ENCODE measurements around the gene UTP4. TPM values are rescaled to one million over a fixed set of nuclear protein-coding genes. Genes with fewer than 3 reads are reported as not detected.
"Not testable (repeated sequence)": the region's sequence is repeated elsewhere in the genome, so short reads cannot be mapped to it uniquely, and the experiment has no call there.

The UTP4 gene
- polyA plus RNA-seq, 6 donors from 2014 or later = 45.1 to 103 (median 58.6) TPM

- H3K9me3 Mint-ChIP-seq = no peaks in the 10 kb centered on the region
- DNase-seq = no peak
- peaks cover 7 to 18% (median 11%) of the 10 kb centered on the region in 3 donors for H3K4me1 Mint-ChIP-seq
- H3K27ac Mint-ChIP-seq = peak overlapping the region in 1 of 6 donors; percentile 42
- peaks cover 3 to 14% (median 6%) of the 10 kb centered on the region in 3 donors for H3K27me3 Mint-ChIP-seq
- ATAC-seq (ENCODE audit: low read depth in 2 of 2) = no peak
- no peak overlapping the region for H3K4me3 Mint-ChIP-seq
- H3K36me3 Mint-ChIP-seq = peaks cover 12 to 16% of the 10 kb centered on the region in 2 donors
Measured at GRCh38 chr16:69113216-69113615, 19.2 kb upstream of the UTP4 start.

- Mint-ChIP-seq H3K36me3 (peaks cover 12 to 13% of the 10 kb centered on the region in 2 donors), H3K4me1 (peaks cover 7 to 21% (median 8%) of the 10 kb centered on the region in 3 donors), H3K9me3 (no peaks in the 10 kb centered on the region), H3K27me3 (peaks cover 0 to 4% (median 0%) of the 10 kb centered on the region in 3 donors), H3K27ac (peak overlapping the region in 2 of 6 donors; percentile 47 to 64), H3K4me3 (no peak overlapping the region)
- ATAC-seq (ENCODE audit: low read depth in 2 of 2) (no peak), DNase-seq (no peak)
Measured at GRCh38 chr16:69114346-69114975, 18.0 kb upstream of the UTP4 start.

- Mint-ChIP-seq H3K4me1 (peaks cover 7 to 21% (median 8%) of the 10 kb centered on the region in 3 donors), H3K27ac (no peak overlapping the region), H3K27me3 (no peaks in the 10 kb centered on the region), H3K36me3 (peaks cover 9% of the 10 kb centered on the region in 2 donors), H3K9me3 (no peaks in the 10 kb centered on the region), H3K4me3 (no peak overlapping the region)
- DNase-seq = no peak
- no peak for ATAC-seq (ENCODE audit: low read depth in 2 of 2)
Measured at GRCh38 chr16:69114976-69115355, 17.5 kb upstream of the UTP4 start.

GRCh38 chr16:69115361-69115760, 17.1 kb upstream of the UTP4 start:
- Mint-ChIP-seq H3K36me3 (peaks cover 9% of the 10 kb centered on the region in 2 donors), H3K27me3 (no peaks in the 10 kb centered on the region), H3K9me3 (no peaks in the 10 kb centered on the region), H3K4me1 (peaks cover 7 to 21% (median 8%) of the 10 kb centered on the region in 3 donors), H3K4me3 (no peak overlapping the region), H3K27ac (peak overlapping the region in 2 of 6 donors; percentile 59 to 62)
- DNase-seq (no peak), ATAC-seq (ENCODE audit: low read depth in 2 of 2) (no peak)

GRCh38 chr16:69115837-69116236, 16.6 kb upstream of the UTP4 start:
- Mint-ChIP-seq H3K4me3 (no peak overlapping the region), H3K9me3 (no peaks in the 10 kb centered on the region), H3K4me1 (peaks cover 7 to 21% (median 8%) of the 10 kb centered on the region in 3 donors), H3K27ac (peak overlapping the region in 2 of 6 donors; percentile 59 to 62), H3K36me3 (peaks cover 9% of the 10 kb centered on the region in 2 donors), H3K27me3 (no peaks in the 10 kb centered on the region)
- no peak for DNase-seq
- no peak for ATAC-seq (ENCODE audit: low read depth in 2 of 2)

- ATAC-seq (ENCODE audit: low read depth in 2 of 2) (no peak), DNase-seq (no peak)
- Mint-ChIP-seq H3K9me3 (no peaks in the 10 kb centered on the region), H3K4me3 (no peak overlapping the region), H3K4me1 (peaks cover 8 to 21% (median 9%) of the 10 kb centered on the region in 3 donors), H3K27me3 (no peaks in the 10 kb centered on the region), H3K36me3 (peaks cover 9% of the 10 kb centered on the region in 2 donors), H3K27ac (no peak overlapping the region)
Measured at GRCh38 chr16:69116256-69116875, 16.1 kb upstream of the UTP4 start.

- no peak overlapping the region for H3K27ac Mint-ChIP-seq
- ATAC-seq (ENCODE audit: low read depth in 2 of 2) = no peak
- peaks cover 9% of the 10 kb centered on the region in 2 donors for H3K36me3 Mint-ChIP-seq
- no peaks in the 10 kb centered on the region for H3K9me3 Mint-ChIP-seq
- no peaks in the 10 kb centered on the region for H3K27me3 Mint-ChIP-seq
- H3K4me3 Mint-ChIP-seq = no peak overlapping the region
- DNase-seq = no peak
- H3K4me1 Mint-ChIP-seq = peaks cover 8 to 20% (median 10%) of the 10 kb centered on the region in 3 donors
Measured at GRCh38 chr16:69116906-69117305, 15.5 kb upstream of the UTP4 start.

- no peak overlapping the region for H3K27ac Mint-ChIP-seq
- ATAC-seq (ENCODE audit: low read depth in 2 of 2) (no peak), DNase-seq (no peak)
- peaks cover 9% of the 10 kb centered on the region in 2 donors for H3K36me3 Mint-ChIP-seq
- no peaks in the 10 kb centered on the region for H3K9me3 Mint-ChIP-seq
- H3K4me1 Mint-ChIP-seq = peaks cover 8 to 14% (median 10%) of the 10 kb centered on the region in 3 donors
- no peak overlapping the region for H3K4me3 Mint-ChIP-seq
- no peaks in the 10 kb centered on the region for H3K27me3 Mint-ChIP-seq
Measured at GRCh38 chr16:69118468-69118867, 14.0 kb upstream of the UTP4 start.

- H3K36me3 Mint-ChIP-seq = peaks cover 9% of the 10 kb centered on the region in 2 donors
- no peak for DNase-seq
Measured at GRCh38 chr16:69118994-69119393, 13.5 kb upstream of the UTP4 start.

GRCh38 chr16:69119536-69119935, 12.9 kb upstream of the UTP4 start:
- Mint-ChIP-seq H3K27me3 (no peaks in the 10 kb centered on the region), H3K36me3 (peaks cover 6 to 9% of the 10 kb centered on the region in 2 donors)

More at GRCh38 chr16:69118994-69119393, 13.5 kb upstream of the UTP4 start:
- no peak for ATAC-seq (ENCODE audit: low read depth in 2 of 2)
- Mint-ChIP-seq H3K4me3 (no peak overlapping the region), H3K27me3 (no peaks in the 10 kb centered on the region), H3K4me1 (peaks cover 8 to 16% (median 14%) of the 10 kb centered on the region in 3 donors), H3K9me3 (no peaks in the 10 kb centered on the region), H3K27ac (peak overlapping the region in 1 of 6 donors; percentile 78)

GRCh38 chr16:69120096-69120664, 12.3 kb upstream of the UTP4 start:
- H3K36me3 Mint-ChIP-seq = peaks cover 0 to 4% of the 10 kb centered on the region in 2 donors

More at GRCh38 chr16:69119536-69119935, 12.9 kb upstream of the UTP4 start:
- H3K4me3 Mint-ChIP-seq = no peak overlapping the region
- peaks cover 8 to 18% (median 16%) of the 10 kb centered on the region in 3 donors for H3K4me1 Mint-ChIP-seq
- H3K27ac Mint-ChIP-seq = no peak overlapping the region
- no peaks in the 10 kb centered on the region for H3K9me3 Mint-ChIP-seq
- DNase-seq (no peak), ATAC-seq (ENCODE audit: low read depth in 2 of 2) (no peak)

GRCh38 chr16:69123910-69124309, 8.5 kb upstream of the UTP4 start:
- no peaks in the 10 kb centered on the region for H3K27me3 Mint-ChIP-seq
- peak overlapping the region in 1 of 8 donors; percentile 20 for H3K4me3 Mint-ChIP-seq
- peaks cover 8 to 31% (median 16%) of the 10 kb centered on the region in 3 donors for H3K4me1 Mint-ChIP-seq
- no peaks in the 10 kb centered on the region for H3K9me3 Mint-ChIP-seq
- H3K36me3 Mint-ChIP-seq = peaks cover 0 to 4% of the 10 kb centered on the region in 2 donors
- peak overlapping the region in 3 of 6 donors; percentile 3 to 24 (median 16) for H3K27ac Mint-ChIP-seq
- ATAC-seq (ENCODE audit: low read depth in 2 of 2) (peak; percentile 63 to 70), DNase-seq (peak; percentile 61)

More at GRCh38 chr16:69120096-69120664, 12.3 kb upstream of the UTP4 start:
- no peak overlapping the region for H3K4me3 Mint-ChIP-seq
- no peak for ATAC-seq (ENCODE audit: low read depth in 2 of 2)
- no peak for DNase-seq
- H3K27me3 Mint-ChIP-seq = no peaks in the 10 kb centered on the region
- H3K9me3 Mint-ChIP-seq = no peaks in the 10 kb centered on the region
- peaks cover 8 to 16% (median 13%) of the 10 kb centered on the region in 3 donors for H3K4me1 Mint-ChIP-seq
- H3K27ac Mint-ChIP-seq = peak overlapping the region in 1 of 6 donors; percentile 15

GRCh38 chr16:69124406-69124805, 8.0 kb upstream of the UTP4 start:
- H3K9me3 Mint-ChIP-seq; H3K36me3 Mint-ChIP-seq; H3K27me3 Mint-ChIP-seq; ATAC-seq (ENCODE audit: low read depth in 2 of 2); DNase-seq: not testable (repeated sequence)
- peak overlapping the region in 1 of 8 donors; percentile 20 for H3K4me3 Mint-ChIP-seq
- peak overlapping the region in 1 of 6 donors; percentile 16 for H3K27ac Mint-ChIP-seq
- peaks cover 10 to 35% (median 16%) of the 10 kb centered on the region in 3 donors for H3K4me1 Mint-ChIP-seq
